K562 (cell line): ENCODE measurements around the gene LOC128125822.

Source experiments
- ATAC-seq: fragments of 200-7000 bp; cut with Tn5 transposase; 3 replicates; pipeline ENCODE4 v1.9.1; 2020; ENCODE audit warnings: moderate library complexity
- BruUV-seq: library from RNA; stranded (reverse); fragments of 400-500 nt; replicated peaks from 2 replicates; lab custom pipeline; 2021; lab: Mats Ljungman, UMichigan
- CTCF ChIA-PET: fragments of 300-600 bp; formaldehyde crosslinking; extraction: SDS; loops from one replicate; lab custom pipeline; 2021; ENCODE audit warnings: low intra/inter-chr PET ratio; lab: Yijun Ruan, JAX
- POLR2A ChIA-PET: fragments of 300-600, 350-650 bp; sonication (Branson Sonifier 250); formaldehyde crosslinking; extraction: SDS; loops from one replicate; lab custom pipeline; 2021; ENCODE audit warnings: antibody characterized with exemption, inconsistent platforms; lab: Yijun Ruan, JAX
- DNase-seq, 4 experiments: peaks; one replicate each; pipeline versions ENCODE4 v3.0.0 to v3.0.0-alpha.2; 2011 to 2018; ENCODE audit warnings: low spot score in 3 of 4, mixed read lengths in 3 of 4; ENCODE audit errors: extremely low read depth in 1 of 4
- FAIRE-seq: peaks from 2 replicates; lab custom pipeline; 2011; peaks lifted over from hg19 to GRCh38; lab: Jason Lieb, UNC
- H2AFZ ChIP-seq: 2 replicates; pipeline ENCODE4 v1.6.0; 2011; ENCODE audit warnings: low read depth, low read length, control low read depth, inconsistent platforms
- H3K27ac ChIP-seq: fragments of 200-600 bp; 3 replicates; pipeline ENCODE4 v1.8.0; 2011; ENCODE audit warnings: low read depth, mild to moderate bottlenecking, control low read depth, inconsistent platforms, low read length, moderate library complexity, mixed read lengths; ENCODE audit errors: extremely low read depth
- H3K27me3 ChIP-seq, 2 experiments: fragments of 300-600 bp in 1 of 2; 2 replicates in 1 of 2; 3 replicates in 1 of 2; pipeline versions ENCODE4 v1.6.0 to v1.8.0; 2011; ENCODE audit warnings: inconsistent platforms in 2 of 2, low read length in 2 of 2, mild to moderate bottlenecking in 1 of 2, mixed read lengths in 1 of 2, moderate library complexity in 1 of 2; ENCODE audit not compliant: control insufficient read depth in 2 of 2, insufficient read depth in 2 of 2
- H3K36me3 ChIP-seq: fragments of 300-600 bp; 3 replicates; pipeline ENCODE4 v1.8.0; 2011; ENCODE audit warnings: mild to moderate bottlenecking, low read length, inconsistent platforms; ENCODE audit not compliant: control insufficient read depth, insufficient read depth
- H3K4me1 ChIP-seq, 2 experiments: fragments of 200-600 bp in 1 of 2; replicated peaks in 1 of 2; 2 replicates in 1 of 2; 3 replicates in 1 of 2; pipeline versions ENCODE4 v1.5.1 to v1.8.0; 2011; ENCODE audit warnings: inconsistent platforms in 2 of 2, low read length in 2 of 2, mild to moderate bottlenecking in 1 of 2, mixed read lengths in 1 of 2, moderate library complexity in 1 of 2; ENCODE audit not compliant: control insufficient read depth in 2 of 2, insufficient read depth in 2 of 2
- H3K4me2 ChIP-seq: 2 replicates; pipeline ENCODE4 v1.6.1; 2011; ENCODE audit warnings: low read length, control low read depth, inconsistent platforms, mixed read lengths; ENCODE audit not compliant: insufficient read depth
- H3K4me3 ChIP-seq: fragments of 200-600 bp; sonication (generic), shearing (Covaris generic); 2 replicates; pipeline ENCODE4 v1.5.1; 2016; ENCODE audit warnings: control low read depth, inconsistent platforms
- H3K79me2 ChIP-seq: fragments of 200-600 bp; 3 replicates; pipeline ENCODE4 v1.8.0; 2011; ENCODE audit warnings: low read length, inconsistent platforms; ENCODE audit not compliant: control insufficient read depth, insufficient read depth
- H3K9ac ChIP-seq, 2 experiments: 2 replicates each; pipeline versions ENCODE4 v1.6.0 to v1.6.1; 2011; ENCODE audit warnings: low read depth in 2 of 2, low read length in 2 of 2, control low read depth in 1 of 2, inconsistent platforms in 1 of 2, mild to moderate bottlenecking in 1 of 2, mixed read lengths in 1 of 2; ENCODE audit not compliant: insufficient read depth in 1 of 2
- H3K9me1 ChIP-seq: one replicate; pipeline ENCODE4 v1.6.0; 2011; ENCODE audit warnings: inconsistent platforms, mild to moderate bottlenecking, low read length, moderate library complexity; ENCODE audit not compliant: control insufficient read depth, insufficient read depth
- H3K9me3 ChIP-seq: replicated peaks from 2 replicates; pipeline ENCODE4 v1.5.1; 2011; ENCODE audit warnings: low read depth, low read length, inconsistent platforms; ENCODE audit not compliant: control insufficient read depth, insufficient read depth
- H4K20me1 ChIP-seq: replicated peaks from 2 replicates; pipeline ENCODE4 v1.6.1; 2011; ENCODE audit warnings: low read length, inconsistent platforms, mixed read lengths; ENCODE audit not compliant: control insufficient read depth, insufficient read depth
- C11orf30 ChIP-seq: fragments of 450-650 bp; IDR thresholded peaks from 2 replicates; pipeline ENCODE4 v1.6.1; 2016; ENCODE audit warnings: low read depth, mild to moderate bottlenecking
- CBX3 ChIP-seq, 2 experiments: IDR thresholded peaks; 1 replicate in 1 of 2; 2 replicates in 1 of 2; pipeline ENCODE4 v1.6.1; 2012; ENCODE audit warnings: inconsistent platforms in 2 of 2, low read length in 2 of 2, borderline replicate concordance in 1 of 2, control low read depth in 1 of 2
- EGR1 ChIP-seq: fragments of 450-650 bp; conservative IDR thresholded peaks from 2 replicates; pipeline ENCODE4 v1.6.1; 2017; ENCODE audit warnings: mild to moderate bottlenecking
- EP300 ChIP-seq: IDR thresholded peaks from 2 replicates; pipeline ENCODE4 v1.6.1; 2012; ENCODE audit warnings: low read length, improper control_type of control experiment
- FOSL1 ChIP-seq: fragments of 200-800 bp; sonication (Bioruptor generic); conservative IDR thresholded peaks from 2 replicates; pipeline ENCODE4 v1.6.1; 2016; ENCODE audit warnings: missing genetic modification characterization, missing compliant biosample characterization
- FOXM1 ChIP-seq, 2 experiments: fragments of 450-650 bp in 1 of 2; sonication (generic) in 1 of 2; formaldehyde crosslinking in 1 of 2; IDR thresholded peaks; 2 replicates each; pipeline versions ENCODE4 v1.6.1 to v1.9.0; 2017 to 2022; ENCODE audit warnings: low read depth in 2 of 2, mild to moderate bottlenecking in 2 of 2, missing genetic modification reagents in 1 of 2, moderate library complexity in 1 of 2
- GATAD2B ChIP-seq: fragments of 450-650 bp; IDR thresholded peaks from 2 replicates; pipeline ENCODE4 v1.6.1; 2017; ENCODE audit warnings: mild to moderate bottlenecking, borderline replicate concordance
- HDAC3 ChIP-seq: fragments of 450-650 bp; IDR thresholded peaks from 2 replicates; pipeline ENCODE4 v1.6.1; 2018; ENCODE audit warnings: borderline replicate concordance, mild to moderate bottlenecking, moderate library complexity; ENCODE audit not compliant: partially characterized antibody
- POLR2H ChIP-seq: IDR thresholded peaks from 2 replicates; pipeline ENCODE4 v1.6.1; 2016; ENCODE audit warnings: missing genetic modification characterization, low read depth, mild to moderate bottlenecking, control low read depth, missing compliant biosample characterization, moderate library complexity
- PTBP1 ChIP-seq: fragments of 200-400 bp; formaldehyde crosslinking; IDR thresholded peaks from 2 replicates; pipeline ENCODE4 v1.6.1; 2017; ENCODE audit warnings: low read depth, low read length
- XRCC3 ChIP-seq: fragments of 450-650 bp; IDR thresholded peaks from 2 replicates; pipeline ENCODE4 v1.6.1; 2017; ENCODE audit warnings: mild to moderate bottlenecking, moderate library complexity
- XRCC5 ChIP-seq: fragments of 200-400 bp; formaldehyde crosslinking; IDR thresholded peaks from 2 replicates; pipeline ENCODE4 v1.6.1; 2017; ENCODE audit warnings: low read depth, mild to moderate bottlenecking, low read length
- ZNF263 ChIP-seq: sonication (generic); formaldehyde crosslinking; IDR thresholded peaks from 2 replicates; pipeline ENCODE4 v1.8.0; 2022; ENCODE audit warnings: mild to moderate bottlenecking, missing genetic modification reagents, borderline replicate concordance
- ZNF282 ChIP-seq: sonication (generic); formaldehyde crosslinking; IDR thresholded peaks from 2 replicates; pipeline ENCODE4 v1.8.1; 2023; ENCODE audit warnings: missing genetic modification reagents
- ZNF384 ChIP-seq: IDR thresholded peaks from 2 replicates; pipeline ENCODE4 v1.6.1; 2012; ENCODE audit warnings: low read depth, low read length, improper control_type of control experiment
- WGBS: fragments of 100-300 bp; shearing (Covaris generic); methylation state at CpG from one replicate; pipeline ENCODE4 v1.1.6; 2016; ENCODE audit warnings: low coverage, mixed read lengths; ENCODE audit not compliant: insufficient coverage; ENCODE audit errors: missing lambda C conversion rate; 5-methylcytosine and 5-hydroxymethylcytosine counted together
- in situ Hi-C: fragments of 300-500 bp; cut with MboI; formaldehyde crosslinking; loops from 4 replicates; pipeline ENCODE4 v1.15.0; 2018; ENCODE audit warnings: inconsistent platforms, mixed read lengths
- intact Hi-C: fragments of 100-400 bp; cut with micrococcal nuclease; formaldehyde crosslinking; loops from 2 replicates; pipeline ENCODE4 v1.14.2; 2022
- TF ChIP-seq, protein P1 (sequence below): sonication (generic); formaldehyde crosslinking; IDR thresholded peaks from 2 replicates; pipeline ENCODE4 v1.8.1; 2022; ENCODE audit warnings: missing genetic modification reagents
- TF ChIP-seq, protein P2 (sequence below), 2 experiments: fragments of 450-650 bp in 1 of 2; sonication (generic) in 1 of 2; formaldehyde crosslinking in 1 of 2; IDR thresholded peaks in 1 of 2; conservative IDR thresholded peaks in 1 of 2; 2 replicates each; pipeline versions ENCODE4 v1.6.1 to v1.8.1; 2016 to 2023; ENCODE audit warnings: mild to moderate bottlenecking in 2 of 2, moderate library complexity in 2 of 2, inconsistent platforms in 1 of 2, missing genetic modification reagents in 1 of 2
- TF ChIP-seq, protein P3 (sequence below), 2 experiments: fragments of 250-450 bp in 1 of 2; fragments of 450-650 bp in 1 of 2; sonication (Bioruptor Pico) in 1 of 2; IDR thresholded peaks; 2 replicates each; pipeline versions ENCODE4 v1.6.1 to v1.8.0; 2016 to 2021; ENCODE audit warnings: mild to moderate bottlenecking in 2 of 2, moderate library complexity in 2 of 2, missing compliant biosample characterization in 1 of 2, missing genetic modification characterization in 1 of 2

The LOC128125822 gene

DNA sequence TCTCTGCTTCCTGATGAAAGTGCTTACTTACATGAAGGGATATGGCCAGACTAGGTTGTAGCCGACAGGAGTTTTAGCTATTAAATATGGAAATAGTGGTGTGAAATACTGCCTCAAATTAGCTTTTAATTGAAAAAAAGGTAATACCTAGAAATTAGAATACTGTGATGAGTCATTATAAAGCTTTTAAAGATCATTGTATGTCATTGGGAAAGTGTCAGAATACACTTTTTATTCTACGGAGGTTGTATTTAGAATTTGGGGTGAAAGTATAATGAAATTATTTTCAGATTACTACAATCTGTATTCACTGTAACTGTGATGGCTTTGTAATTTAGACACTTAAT, 2.2 kb downstream of the LOC128125822 start:
- FAIRE-seq (no peak), ATAC-seq (no peak), DNase-seq (no peak)
- Histone ChIP-seq H2AFZ (no peak overlapping the region), H3K79me2 (peaks cover 57% of the 10 kb centered on the region), H3K4me2 (peak overlapping the region; percentile 95), H3K36me3 (peaks cover 37% of the 10 kb centered on the region), H3K9me1 (no peaks in the 10 kb centered on the region), H3K9ac (peak overlapping the region in 1 of 2 experiments; percentile 89; a peak in 1 of 4 replicates), H4K20me1 (peaks cover 9% of the 10 kb centered on the region; the same call in 1 of the 2 replicates), H3K27ac (no peak overlapping the region; the same call in 2 of the 3 replicates), H3K4me3 (peak overlapping the region; percentile 94), H3K9me3 (no peaks in the 10 kb centered on the region), H3K27me3 (no peaks in the 10 kb centered on the region), H3K4me1 (peaks cover 7 to 11% of the 10 kb centered on the region in 2 experiments; a peak in 3 of 5 replicates)
- TF ChIP-seq GATAD2B, result 0 out of 2 replicates have a peak, but pooled peaks have one; percentile 4
- TF ChIP-seq, protein P1, sequence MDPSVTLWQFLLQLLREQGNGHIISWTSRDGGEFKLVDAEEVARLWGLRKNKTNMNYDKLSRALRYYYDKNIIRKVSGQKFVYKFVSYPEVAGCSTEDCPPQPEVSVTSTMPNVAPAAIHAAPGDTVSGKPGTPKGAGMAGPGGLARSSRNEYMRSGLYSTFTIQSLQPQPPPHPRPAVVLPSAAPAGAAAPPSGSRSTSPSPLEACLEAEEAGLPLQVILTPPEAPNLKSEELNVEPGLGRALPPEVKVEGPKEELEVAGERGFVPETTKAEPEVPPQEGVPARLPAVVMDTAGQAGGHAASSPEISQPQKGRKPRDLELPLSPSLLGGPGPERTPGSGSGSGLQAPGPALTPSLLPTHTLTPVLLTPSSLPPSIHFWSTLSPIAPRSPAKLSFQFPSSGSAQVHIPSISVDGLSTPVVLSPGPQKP, result no peak
- TF ChIP-seq CBX3 (IDR thresholded peaks at IDR 0.05; ENCODE audit: borderline replicate concordance in 1 of 2, low read length in 2 of 2), result no peak
- TF ChIP-seq PTBP1, result no peak
- no peak for TF ChIP-seq ZNF263 (CRISPR knock-in tag)
- TF ChIP-seq EP300, result no peak
- TF ChIP-seq ZNF384, result no peak
- no peak for TF ChIP-seq XRCC3
- peak; percentile 2 for TF ChIP-seq HDAC3
- TF ChIP-seq FOSL1 (tag), result 0 out of 2 replicates have a peak, but pooled peaks have one; percentile 20
- TF ChIP-seq, protein P2, sequence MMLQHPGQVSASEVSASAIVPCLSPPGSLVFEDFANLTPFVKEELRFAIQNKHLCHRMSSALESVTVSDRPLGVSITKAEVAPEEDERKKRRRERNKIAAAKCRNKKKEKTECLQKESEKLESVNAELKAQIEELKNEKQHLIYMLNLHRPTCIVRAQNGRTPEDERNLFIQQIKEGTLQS (IDR thresholded peaks at IDR 0.05), result peak; percentile 52
- TF ChIP-seq, protein P2 (CRISPR knock-in tag; conservative IDR thresholded peaks at IDR 0.05), result no peak
- no peak for TF ChIP-seq XRCC5
- TF ChIP-seq ZNF282 (CRISPR knock-in tag), result no peak
- TF ChIP-seq POLR2H (tag), result peak; percentile 52; the same call in 1 of the 2 replicates
- TF ChIP-seq EGR1, result no peak
- TF ChIP-seq, protein P3, sequence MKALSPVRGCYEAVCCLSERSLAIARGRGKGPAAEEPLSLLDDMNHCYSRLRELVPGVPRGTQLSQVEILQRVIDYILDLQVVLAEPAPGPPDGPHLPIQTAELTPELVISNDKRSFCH (CRISPR knock-in tag; IDR thresholded peaks at IDR 0.05), result no peak
- TF ChIP-seq, protein P3 (tag; IDR thresholded peaks at IDR 0.05), result no peak
- no peak for TF ChIP-seq FOXM1 (IDR thresholded peaks at IDR 0.05; ENCODE audit: low read depth)
- TF ChIP-seq FOXM1 (CRISPR knock-in tag; IDR thresholded peaks at IDR 0.05; ENCODE audit: low read depth), result no peak
- TF ChIP-seq C11orf30, result 0 out of 2 replicates have a peak, but pooled peaks have one; percentile 10
- BruUV-seq, result no TSS peak
- in situ Hi-C loops, result no loop called here
- ChIA-PET CTCF (no interaction called here), POLR2A (interaction anchor here (1.2 to 1.9 kb wide), 2 partner anchors 9 to 188 kb away, joined by 3 to 8 read pairs; no protein-coding TSS in a partner anchor)
- WGBS, result 0% methylated on average over 2 of the region's 2 CpGs
- intact Hi-C loops, result loop anchor here (10.0 kb wide), 1 partner anchor 130 kb away; no protein-coding TSS in a partner anchor
